Natural killer cell treated with Interleukin-12 subunit alpha and Interleukin-12 subunit beta and Interleukin-15 and Interleukin-18, amount 100 ng/mL, for 72 hours (primary cell): ENCODE measurements around the gene PIGK. TPM values are rescaled to one million over a fixed set of nuclear protein-coding genes. Genes with fewer than 3 reads are reported as not detected.

Experiments
- ATAC-seq, 2 donors: fragments of 150-1000 bp; cut with Tn5 transposase in 1 of 2; sonication (Bioruptor Pico), chemical (Tn5 transposase) in 1 of 2; 2 replicates each; pipeline ENCODE4 v1.10.0; 2021
- DNase-seq: peaks from one replicate; pipeline ENCODE4 v3.0.0; 2022; ENCODE audit warnings: low spot score
- H3K27ac Mint-ChIP-seq, 2 donors: 1 replicate in 1 of 2; 2 replicates in 1 of 2; pipeline ENCODE4 v1.8.0; 2022; ENCODE audit warnings: mixed read lengths in 2 of 2, mild to moderate bottlenecking in 1 of 2, moderate library complexity in 1 of 2
- H3K27me3 Mint-ChIP-seq, 2 donors: 1 replicate in 1 of 2; 2 replicates in 1 of 2; pipeline ENCODE4 v1.8.0; 2022; ENCODE audit warnings: mixed read lengths in 2 of 2
- H3K36me3 Mint-ChIP-seq: one replicate; pipeline ENCODE4 v1.8.0; 2022; ENCODE audit warnings: mixed read lengths
- H3K4me1 Mint-ChIP-seq, 2 donors: 1 replicate in 1 of 2; 2 replicates in 1 of 2; pipeline ENCODE4 v1.8.0; 2022; ENCODE audit warnings: low read depth in 2 of 2, mixed read lengths in 2 of 2, mild to moderate bottlenecking in 1 of 2
- H3K4me3 Mint-ChIP-seq: one replicate; pipeline ENCODE4 v1.8.0; 2022; ENCODE audit warnings: mixed read lengths
- H3K9me3 Mint-ChIP-seq: 2 replicates; pipeline ENCODE4 v1.8.0; 2022; ENCODE audit warnings: mixed read lengths
- total RNA-seq, 2 donors: library from RNA; stranded (reverse); gene quantifications; one replicate each; pipeline ENCODE4 v1.2.3, GENCODE V29; 2022

Gene PIGK
- total RNA-seq, 2 donors from 2014 or later: 14.2 to 21.9 TPM

DNA sequence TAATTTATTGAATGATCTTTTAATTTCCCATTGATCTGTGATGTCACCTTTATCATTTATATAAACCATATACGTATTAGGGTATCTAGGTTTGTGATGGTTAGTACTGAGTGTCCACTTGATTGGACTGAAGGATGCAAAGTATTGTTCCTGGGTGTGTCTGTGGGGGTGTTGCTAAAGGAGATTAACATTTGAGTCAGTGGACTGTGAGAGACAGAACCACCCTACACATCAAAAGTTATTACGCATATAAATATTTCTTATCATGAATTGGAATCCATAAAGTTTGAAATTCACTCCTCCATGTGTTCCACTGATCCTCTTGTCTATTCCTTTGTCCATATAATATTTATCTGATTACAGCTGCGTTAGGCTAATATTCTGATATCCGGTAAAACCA is 100.5 kb downstream of the PIGK start:
- no peak overlapping the region for H3K27ac Mint-ChIP-seq
- H3K4me3 Mint-ChIP-seq: no peak overlapping the region
- DNase-seq (no peak), ATAC-seq (no peak)
- H3K9me3 Mint-ChIP-seq: no peaks in the 10 kb centered on the region
- no peaks in the 10 kb centered on the region for H3K27me3 Mint-ChIP-seq
- H3K4me1 Mint-ChIP-seq: no peaks in the 10 kb centered on the region
- no peaks in the 10 kb centered on the region for H3K36me3 Mint-ChIP-seq

DNA sequence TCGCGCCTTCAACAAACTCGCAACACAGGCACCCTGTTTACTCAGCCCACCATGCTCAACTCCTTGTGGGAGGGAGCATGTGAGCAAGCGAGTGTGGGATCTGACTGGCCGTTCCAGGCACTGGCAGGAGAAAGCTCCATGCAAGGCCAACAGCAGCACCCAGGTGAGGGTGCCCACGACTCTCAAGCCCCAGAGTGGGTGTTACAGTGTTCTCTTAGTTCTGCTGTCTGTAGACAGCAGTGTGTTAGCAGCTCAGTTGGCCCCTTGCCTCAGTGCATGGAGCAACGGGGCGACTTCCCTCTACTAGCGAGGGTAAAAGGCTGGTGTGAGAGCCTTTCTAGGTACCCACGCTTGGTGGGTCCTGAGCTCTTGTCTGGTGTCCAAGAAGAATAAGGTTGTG is 114.6 kb downstream of the PIGK start:
- H3K36me3 Mint-ChIP-seq: peaks cover 6% of the 10 kb centered on the region
- DNase-seq (no peak), ATAC-seq (no peak)
- no peaks in the 10 kb centered on the region for H3K27me3 Mint-ChIP-seq
- no peaks in the 10 kb centered on the region for H3K9me3 Mint-ChIP-seq
- H3K27ac Mint-ChIP-seq: no peak overlapping the region
- H3K4me3 Mint-ChIP-seq: no peak overlapping the region
- no peaks in the 10 kb centered on the region for H3K4me1 Mint-ChIP-seq

DNA sequence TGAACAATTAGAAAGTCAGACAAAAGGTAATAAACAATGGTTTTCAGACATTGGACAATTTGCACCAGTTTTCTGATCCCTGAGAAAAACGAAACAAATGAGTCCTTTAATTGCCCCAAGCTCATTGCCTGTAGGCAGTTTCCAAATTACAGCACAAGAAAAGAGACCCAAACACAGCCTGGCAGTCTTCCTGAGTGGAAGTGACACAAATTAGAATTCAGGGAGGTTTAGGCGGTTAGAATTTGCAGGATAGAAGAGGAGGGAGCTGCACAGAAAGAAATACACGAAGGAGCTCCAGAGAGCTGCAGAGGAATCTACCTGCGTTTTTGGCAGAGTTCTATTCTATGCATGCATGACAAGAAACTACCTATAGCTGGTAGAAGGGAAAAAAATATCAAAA is 115.7 kb downstream of the PIGK start:
- Mint-ChIP-seq H3K4me1 (no peaks in the 10 kb centered on the region), H3K27ac (no peak overlapping the region), H3K9me3 (no peaks in the 10 kb centered on the region), H3K4me3 (no peak overlapping the region), H3K27me3 (no peaks in the 10 kb centered on the region), H3K36me3 (peaks cover 1% of the 10 kb centered on the region)
- DNase-seq (no peak), ATAC-seq (no peak)

DNA sequence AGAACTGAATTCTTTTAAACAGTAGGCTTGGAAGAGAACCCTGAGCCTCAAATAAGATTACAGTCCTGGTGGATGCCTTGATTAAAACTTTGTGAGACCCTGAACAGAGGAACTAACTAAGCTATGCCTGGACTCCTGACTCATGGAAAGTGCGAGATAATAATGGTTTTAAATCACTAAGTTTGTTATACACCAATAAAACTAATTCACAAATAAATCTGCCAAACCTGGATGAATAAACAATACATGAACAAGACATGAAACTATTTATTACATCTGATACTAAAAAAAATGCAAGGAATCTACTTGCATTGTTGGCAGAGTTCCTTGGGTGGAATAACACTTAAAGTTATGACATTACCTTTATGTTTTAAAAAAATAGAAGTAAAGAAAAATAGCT is 118.4 kb downstream of the PIGK start:
- H3K27me3 Mint-ChIP-seq: no peaks in the 10 kb centered on the region
- H3K36me3 Mint-ChIP-seq: no peaks in the 10 kb centered on the region
- H3K9me3 Mint-ChIP-seq: no peaks in the 10 kb centered on the region
- H3K4me3 Mint-ChIP-seq: no peak overlapping the region
- no peak overlapping the region for H3K27ac Mint-ChIP-seq
- no peaks in the 10 kb centered on the region for H3K4me1 Mint-ChIP-seq
- ATAC-seq: no peak
- no peak for DNase-seq

DNA sequence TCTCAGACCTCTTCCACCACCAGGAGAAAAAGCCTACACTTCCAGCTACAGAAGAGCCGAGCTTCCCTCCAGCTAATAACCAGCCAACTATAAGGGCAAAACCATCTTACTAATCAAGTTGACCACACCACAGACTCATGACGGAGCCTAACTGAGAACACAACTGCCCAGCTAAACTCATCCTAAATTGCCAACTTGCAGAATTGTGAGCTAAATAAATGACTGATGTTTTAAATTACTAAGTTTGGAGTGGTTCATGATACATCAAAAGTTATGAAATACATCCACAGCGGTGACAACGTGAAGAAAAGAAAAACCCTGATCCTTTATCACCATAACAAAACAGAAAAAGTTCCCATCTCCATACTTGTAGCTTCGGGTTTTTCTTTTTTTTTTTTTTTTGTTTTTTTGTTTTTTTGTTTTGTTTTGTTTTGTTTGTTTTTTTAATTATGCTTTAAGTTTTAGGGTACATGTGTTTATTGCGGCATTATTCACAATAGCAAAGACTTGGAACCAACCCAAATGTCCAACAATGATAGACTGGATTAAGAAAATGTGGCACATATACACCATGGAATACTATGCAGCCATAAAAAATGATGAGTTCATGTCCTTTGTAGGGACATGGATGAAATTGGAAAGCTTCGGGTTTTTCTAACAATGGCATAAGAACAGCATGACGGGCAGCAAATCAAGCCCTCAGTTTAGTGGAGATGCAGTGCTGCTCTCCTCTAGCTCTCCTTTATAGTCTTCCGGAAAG is 122.6 kb downstream of the PIGK start:
- ATAC-seq (no peak), DNase-seq (no peak)
- no peaks in the 10 kb centered on the region for H3K27me3 Mint-ChIP-seq
- no peak overlapping the region for H3K27ac Mint-ChIP-seq
- no peaks in the 10 kb centered on the region for H3K4me1 Mint-ChIP-seq
- no peaks in the 10 kb centered on the region for H3K9me3 Mint-ChIP-seq
- no peak overlapping the region for H3K4me3 Mint-ChIP-seq
- no peaks in the 10 kb centered on the region for H3K36me3 Mint-ChIP-seq

DNA sequence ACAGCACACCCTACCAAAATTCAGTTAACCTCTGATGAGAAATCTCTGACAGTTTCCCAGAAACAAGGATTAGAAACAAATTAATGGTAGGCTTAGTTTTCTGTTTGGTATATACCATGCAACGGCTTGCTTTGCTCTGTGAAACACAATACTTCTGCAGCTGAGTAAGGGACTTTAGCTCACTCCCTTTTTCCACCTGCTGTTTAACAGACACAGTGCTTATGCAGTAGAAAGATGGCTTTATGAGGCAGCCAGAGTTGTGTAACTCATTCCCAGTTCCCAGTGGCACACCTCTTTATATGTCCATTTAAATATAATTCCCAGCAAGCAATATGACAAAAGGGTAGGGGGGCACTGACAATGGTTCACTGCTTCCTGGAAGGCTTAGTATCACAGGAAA is 124.0 kb downstream of the PIGK start:
- DNase-seq: no peak
- H3K27ac Mint-ChIP-seq: no peak overlapping the region
- no peaks in the 10 kb centered on the region for H3K27me3 Mint-ChIP-seq
- ATAC-seq: no peak
- H3K36me3 Mint-ChIP-seq: no peaks in the 10 kb centered on the region
- H3K9me3 Mint-ChIP-seq: no peaks in the 10 kb centered on the region
- H3K4me3 Mint-ChIP-seq: no peak overlapping the region
- no peaks in the 10 kb centered on the region for H3K4me1 Mint-ChIP-seq

DNA sequence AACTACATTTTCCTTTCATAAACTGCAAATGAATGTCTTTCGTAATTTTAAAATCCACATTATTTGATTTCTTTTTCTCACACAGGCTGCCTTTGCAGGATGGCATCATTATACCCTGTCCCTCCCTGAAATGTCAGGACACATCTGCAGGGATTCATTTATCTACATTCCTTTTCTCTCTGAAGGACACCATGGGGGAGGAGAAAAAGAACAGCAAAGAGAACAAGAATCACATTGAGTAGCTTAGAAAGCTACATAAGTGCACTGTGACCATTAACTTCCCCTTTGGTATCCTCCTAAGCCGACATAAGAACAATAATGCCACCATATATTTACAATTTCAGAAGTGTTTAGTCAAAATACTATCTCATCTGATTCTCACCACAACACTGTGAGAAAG is 129.5 kb downstream of the PIGK start:
- no peaks in the 10 kb centered on the region for H3K9me3 Mint-ChIP-seq
- ATAC-seq (no peak), DNase-seq (no peak)
- no peak overlapping the region for H3K4me3 Mint-ChIP-seq
- no peaks in the 10 kb centered on the region for H3K27me3 Mint-ChIP-seq
- H3K36me3 Mint-ChIP-seq: peaks cover 7% of the 10 kb centered on the region
- H3K27ac Mint-ChIP-seq: no peak overlapping the region
- no peaks in the 10 kb centered on the region for H3K4me1 Mint-ChIP-seq

DNA sequence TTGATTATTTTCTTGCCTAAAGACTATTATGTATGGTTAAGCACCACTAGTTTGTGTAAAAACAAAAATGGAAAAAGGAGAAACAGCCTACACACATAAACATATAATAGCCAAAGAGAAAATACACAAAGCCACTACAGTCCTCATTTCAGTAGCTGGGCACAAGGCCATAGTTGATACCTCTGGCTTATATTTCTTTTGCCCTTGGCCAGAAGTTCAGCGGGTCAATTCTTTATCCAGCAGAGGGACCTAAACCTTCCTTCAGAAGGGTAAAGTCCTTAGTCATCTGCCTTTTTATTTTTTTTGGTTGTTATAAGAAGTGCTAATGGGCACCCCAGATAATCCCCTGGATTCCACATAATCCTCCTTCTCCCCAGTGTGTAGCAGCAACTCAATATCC is 134.1 kb downstream of the PIGK start:
- Mint-ChIP-seq H3K27me3 (peaks cover 0 to 5% of the 10 kb centered on the region in 2 donors), H3K9me3 (no peaks in the 10 kb centered on the region), H3K27ac (no peak overlapping the region), H3K4me3 (no peak overlapping the region), H3K36me3 (peaks cover 7% of the 10 kb centered on the region), H3K4me1 (no peaks in the 10 kb centered on the region)
- DNase-seq (no peak), ATAC-seq (no peak)

DNA sequence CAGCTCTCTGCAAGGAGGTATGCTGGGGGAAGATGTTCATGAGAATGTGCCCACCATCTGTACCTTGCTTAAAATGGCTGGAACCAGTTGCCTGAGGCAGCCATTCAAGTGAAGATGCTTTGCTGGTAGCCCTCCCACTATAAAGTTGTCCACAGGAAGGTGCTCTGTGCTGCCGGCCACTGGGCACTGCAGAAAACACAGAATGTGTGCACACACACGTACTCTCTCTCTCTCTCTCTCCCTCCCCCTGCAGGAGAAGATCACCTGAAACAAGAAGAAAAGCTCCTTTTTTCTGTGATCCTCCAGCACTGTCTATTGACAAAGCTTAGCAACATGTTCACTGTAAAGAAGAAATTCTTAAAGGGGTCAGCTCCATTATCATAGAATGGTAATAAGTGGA is 134.8 kb downstream of the PIGK start:
- no peaks in the 10 kb centered on the region for H3K4me1 Mint-ChIP-seq
- ATAC-seq: no peak
- H3K27me3 Mint-ChIP-seq: peaks cover 0 to 7% of the 10 kb centered on the region in 2 donors
- peaks cover 7% of the 10 kb centered on the region for H3K36me3 Mint-ChIP-seq
- no peaks in the 10 kb centered on the region for H3K9me3 Mint-ChIP-seq
- no peak for DNase-seq
- no peak overlapping the region for H3K4me3 Mint-ChIP-seq
- no peak overlapping the region for H3K27ac Mint-ChIP-seq

DNA sequence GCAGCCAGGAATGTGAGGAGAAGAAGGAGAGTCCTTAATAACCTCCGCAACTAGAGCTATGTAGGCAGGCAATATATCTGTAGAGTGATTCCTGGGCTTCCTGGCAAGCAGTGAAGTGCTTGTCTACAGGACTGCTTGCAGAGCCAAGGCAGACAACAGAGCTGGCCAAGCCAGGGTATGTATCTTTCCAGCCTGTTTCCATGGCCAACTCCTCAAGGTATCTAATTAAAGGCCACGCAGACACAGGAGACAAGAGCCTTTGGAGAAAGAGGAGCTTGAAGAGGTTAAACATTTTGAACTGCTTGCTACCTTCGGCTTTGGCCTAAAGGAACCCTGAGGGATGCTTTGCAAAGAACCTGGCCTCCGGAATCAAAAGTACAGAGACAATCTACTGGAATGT is 137.4 kb downstream of the PIGK start:
- Mint-ChIP-seq H3K4me1 (no peaks in the 10 kb centered on the region), H3K36me3 (peaks cover 7% of the 10 kb centered on the region)

DNA sequence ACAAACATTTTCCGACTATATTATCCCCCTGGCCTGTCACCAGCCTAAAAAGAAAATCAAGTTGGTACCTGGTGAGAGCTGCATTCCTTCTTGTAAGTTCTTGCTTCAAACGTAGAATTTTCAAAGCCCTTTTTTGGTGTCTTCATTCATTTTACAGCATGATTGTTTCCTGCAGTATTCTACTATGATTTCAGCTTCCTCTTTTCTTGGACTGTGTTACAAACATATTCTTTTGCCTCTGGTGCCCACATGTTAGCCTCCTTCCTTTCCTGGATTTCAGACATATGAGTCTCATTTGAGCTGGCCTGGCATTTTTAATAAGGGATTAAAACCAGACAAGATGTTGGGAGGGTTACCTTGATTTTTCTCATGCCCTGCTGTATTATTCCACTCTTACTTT is 142.5 kb downstream of the PIGK start:
- no peak overlapping the region for H3K4me3 Mint-ChIP-seq
- H3K27ac Mint-ChIP-seq: no peak overlapping the region

More for the DNA sequence above, 137.4 kb downstream of the PIGK start:
- H3K9me3 Mint-ChIP-seq: no peaks in the 10 kb centered on the region
- no peak overlapping the region for H3K27ac Mint-ChIP-seq
- H3K27me3 Mint-ChIP-seq: peaks cover 3 to 7% of the 10 kb centered on the region in 2 donors
- DNase-seq (no peak), ATAC-seq (no peak)
- H3K4me3 Mint-ChIP-seq: no peak overlapping the region

DNA sequence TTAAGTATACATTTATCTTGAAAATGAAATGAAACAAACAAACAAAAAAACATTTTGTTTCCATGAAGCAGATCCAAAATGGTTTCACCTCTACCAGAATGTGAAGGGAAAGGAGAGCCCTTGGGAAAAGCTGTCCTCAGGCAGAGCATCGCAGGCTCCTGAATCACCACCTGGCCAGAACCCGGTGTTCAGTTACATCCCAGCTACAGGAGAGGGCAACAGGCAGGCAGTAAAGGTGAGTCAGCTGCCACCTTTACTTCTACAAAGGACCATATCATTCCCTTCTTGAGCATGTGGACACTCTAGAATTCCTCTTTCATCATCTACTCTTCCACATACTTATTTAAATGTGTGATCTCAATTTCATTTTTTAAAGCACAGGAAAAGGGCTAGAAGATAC is 151.2 kb downstream of the PIGK start:
- no peaks in the 10 kb centered on the region for H3K9me3 Mint-ChIP-seq
- H3K36me3 Mint-ChIP-seq: no peaks in the 10 kb centered on the region
- DNase-seq: no peak
- no peak for ATAC-seq
- H3K27me3 Mint-ChIP-seq: peaks cover 0 to 19% of the 10 kb centered on the region in 2 donors
- H3K4me3 Mint-ChIP-seq: no peak overlapping the region
- H3K27ac Mint-ChIP-seq: no peak overlapping the region
- H3K4me1 Mint-ChIP-seq: no peaks in the 10 kb centered on the region

More for the DNA sequence above, 142.5 kb downstream of the PIGK start:
- Mint-ChIP-seq H3K36me3 (no peaks in the 10 kb centered on the region), H3K9me3 (no peaks in the 10 kb centered on the region), H3K27me3 (peaks cover 12 to 29% of the 10 kb centered on the region in 2 donors), H3K4me1 (no peaks in the 10 kb centered on the region)
- ATAC-seq (no peak), DNase-seq (no peak)

DNA sequence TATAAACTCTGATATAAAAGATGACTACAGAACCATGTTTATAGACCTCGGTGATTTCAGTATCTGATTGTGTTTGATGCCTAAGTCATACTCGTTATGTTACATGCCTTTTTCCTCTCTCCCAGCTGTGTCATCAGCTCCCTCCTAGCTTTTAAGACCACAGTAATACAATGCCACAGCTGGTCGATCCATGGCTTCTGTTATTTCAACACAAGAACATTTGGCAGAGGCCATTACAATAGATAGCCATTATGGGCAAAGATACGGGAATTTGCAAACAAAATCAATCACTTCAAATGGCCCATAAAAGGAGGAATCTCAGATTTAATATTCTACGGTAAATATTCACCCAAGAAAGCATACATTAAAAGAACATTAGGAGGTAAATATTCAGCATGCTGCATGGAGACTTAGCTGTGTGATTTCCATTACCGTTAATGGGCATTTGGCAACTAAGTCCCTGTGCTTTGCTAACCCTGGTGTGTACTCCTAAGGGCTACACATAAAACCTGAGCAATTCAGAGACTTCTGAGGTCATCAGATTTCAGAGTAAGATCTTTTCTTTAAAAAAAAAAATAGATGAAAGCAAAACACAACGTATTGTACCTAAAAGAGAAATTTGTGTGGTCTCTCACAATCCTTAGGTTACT is 153.4 kb downstream of the PIGK start:
- ATAC-seq: no peak
- DNase-seq: no peak
- Mint-ChIP-seq H3K4me3 (no peak overlapping the region), H3K27me3 (peaks cover 3 to 27% of the 10 kb centered on the region in 2 donors), H3K27ac (no peak overlapping the region), H3K9me3 (no peaks in the 10 kb centered on the region), H3K4me1 (no peaks in the 10 kb centered on the region), H3K36me3 (no peaks in the 10 kb centered on the region)

DNA sequence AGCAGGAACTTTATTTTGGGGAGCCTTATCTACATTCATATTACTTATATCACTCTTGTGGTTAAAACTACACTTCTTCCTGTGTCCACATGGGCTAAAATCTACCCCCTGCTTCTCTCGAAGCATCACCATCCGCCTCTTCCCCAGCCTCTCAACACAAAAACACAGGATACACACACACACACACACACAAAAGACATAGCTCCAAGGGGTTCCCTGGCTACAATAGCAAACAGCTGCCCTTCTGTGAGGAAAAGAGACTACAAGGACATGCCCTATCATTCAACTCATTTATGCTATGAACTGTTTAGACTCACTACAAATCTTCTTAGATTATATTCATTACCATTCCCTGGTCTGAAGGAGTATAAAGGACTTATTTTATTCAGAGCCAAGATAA is 155.0 kb downstream of the PIGK start:
- Mint-ChIP-seq H3K27me3 (peaks cover 7 to 34% of the 10 kb centered on the region in 2 donors), H3K27ac (no peak overlapping the region), H3K4me1 (no peaks in the 10 kb centered on the region), H3K4me3 (no peak overlapping the region), H3K36me3 (no peaks in the 10 kb centered on the region), H3K9me3 (no peaks in the 10 kb centered on the region)
- ATAC-seq (no peak), DNase-seq (no peak)
